ENCODE results near the gene PPP1R1C. TPM values are rescaled to one million over a fixed set of nuclear protein-coding genes. Genes with fewer than 3 reads are reported as not detected.

The PPP1R1C gene
- total and polyA plus RNA-seq, 10 donors: 0.24 to 0.48 (median 0.32) TPM; not detected in 5

DNA sequence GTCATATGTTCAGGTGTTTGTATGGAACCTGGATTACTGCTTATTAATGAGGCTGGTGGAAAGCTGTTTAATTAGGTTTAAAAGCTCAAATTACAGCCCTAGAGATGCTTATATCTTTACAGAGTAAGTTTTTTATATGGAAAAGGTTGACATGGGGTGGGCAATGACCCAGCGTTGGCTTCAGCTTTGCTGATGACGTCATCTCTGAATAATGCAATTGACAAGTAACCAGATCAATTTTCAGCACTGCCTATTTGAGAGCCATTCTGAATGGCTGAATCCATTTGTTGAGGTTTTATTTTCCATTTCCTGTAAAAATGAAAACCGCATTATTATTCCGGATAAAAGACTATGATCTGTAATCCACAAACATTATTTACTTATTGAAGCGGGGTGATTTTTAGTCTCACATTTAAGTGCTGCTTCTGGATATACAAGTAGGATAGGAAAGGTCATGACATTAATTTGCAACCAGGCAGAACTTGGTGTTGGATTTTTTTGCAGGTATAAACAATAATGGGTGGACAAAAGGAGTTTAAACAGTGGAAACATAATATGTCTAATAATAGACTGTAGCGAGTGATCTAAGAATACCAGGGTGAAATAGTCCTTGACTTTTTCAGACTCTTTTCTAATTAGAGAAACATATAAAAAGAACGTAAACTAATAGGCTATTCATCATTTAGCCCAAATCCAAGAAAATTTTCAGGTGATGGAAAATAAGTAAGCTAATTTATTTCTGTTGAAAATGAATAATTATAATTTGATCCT lies 2.7 kb downstream of the PPP1R1C start:
- no peak for TF ChIP-seq POLR2AphosphoS5 (IDR thresholded peaks at IDR 0.05)
- TF ChIP-seq, protein P1, sequence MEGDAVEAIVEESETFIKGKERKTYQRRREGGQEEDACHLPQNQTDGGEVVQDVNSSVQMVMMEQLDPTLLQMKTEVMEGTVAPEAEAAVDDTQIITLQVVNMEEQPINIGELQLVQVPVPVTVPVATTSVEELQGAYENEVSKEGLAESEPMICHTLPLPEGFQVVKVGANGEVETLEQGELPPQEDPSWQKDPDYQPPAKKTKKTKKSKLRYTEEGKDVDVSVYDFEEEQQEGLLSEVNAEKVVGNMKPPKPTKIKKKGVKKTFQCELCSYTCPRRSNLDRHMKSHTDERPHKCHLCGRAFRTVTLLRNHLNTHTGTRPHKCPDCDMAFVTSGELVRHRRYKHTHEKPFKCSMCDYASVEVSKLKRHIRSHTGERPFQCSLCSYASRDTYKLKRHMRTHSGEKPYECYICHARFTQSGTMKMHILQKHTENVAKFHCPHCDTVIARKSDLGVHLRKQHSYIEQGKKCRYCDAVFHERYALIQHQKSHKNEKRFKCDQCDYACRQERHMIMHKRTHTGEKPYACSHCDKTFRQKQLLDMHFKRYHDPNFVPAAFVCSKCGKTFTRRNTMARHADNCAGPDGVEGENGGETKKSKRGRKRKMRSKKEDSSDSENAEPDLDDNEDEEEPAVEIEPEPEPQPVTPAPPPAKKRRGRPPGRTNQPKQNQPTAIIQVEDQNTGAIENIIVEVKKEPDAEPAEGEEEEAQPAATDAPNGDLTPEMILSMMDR (IDR thresholded peaks at IDR 0.05 in 8 of 11, conservative IDR thresholded peaks at IDR 0.05 in 3 of 11): no peak
- no peak for TF ChIP-seq POLR2A (IDR thresholded peaks at IDR 0.05)
- Histone ChIP-seq H3K27ac (no peak overlapping the region), H3K36me3 (no peaks in the 10 kb centered on the region), H3K4me3 (no peak overlapping the region), H3K4me1 (peaks cover 0 to 6% (median 0%) of the 10 kb centered on the region in 6 donors), H3K9me3 (no peaks in the 10 kb centered on the region), H3K27me3 (replicated peaks in 1 of 7) (no peaks in the 10 kb centered on the region)
- WGBS, 5 donors: 60 to 86% (median 76%) methylated on average over 7 of the region's 7 CpGs
- intact Hi-C loops (cut with DNase I; ENCODE audit: low total_unique reads): no loop called here
- no peak for DNase-seq

DNA sequence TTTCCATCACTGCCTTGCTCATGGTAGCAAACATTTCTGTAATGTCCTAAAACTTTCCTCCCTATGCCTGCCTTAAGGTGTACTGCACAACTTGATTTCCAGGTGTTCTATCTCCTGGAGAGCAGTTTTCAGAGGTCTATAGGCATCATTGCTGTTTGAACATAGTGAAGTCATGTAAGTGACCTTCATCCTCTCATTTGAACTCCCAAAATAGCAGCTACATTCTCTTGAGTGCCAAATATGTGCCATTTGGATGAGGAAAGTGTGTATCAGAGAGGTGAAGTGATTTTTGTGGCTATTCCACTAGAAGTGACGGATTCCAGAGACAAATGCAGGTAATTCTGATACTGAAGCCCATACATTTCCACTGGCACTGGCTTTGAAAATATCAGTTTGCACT lies 3.4 kb downstream of the PPP1R1C start:
- H3K4me1 ChIP-seq: peaks cover 0 to 6% (median 0%) of the 10 kb centered on the region in 6 donors
- intact Hi-C loops (cut with DNase I; ENCODE audit: low total_unique reads): no loop called here
- WGBS, 5 donors: 64 to 90% (median 79%) methylated on average over 1 of the region's 1 CpG
- no peak overlapping the region for H3K4me3 ChIP-seq
- no peaks in the 10 kb centered on the region for H3K36me3 ChIP-seq
- no peak overlapping the region for H3K27ac ChIP-seq
- DNase-seq: no peak
- no peaks in the 10 kb centered on the region for H3K9me3 ChIP-seq
- H3K27me3 ChIP-seq (replicated peaks in 1 of 7): no peaks in the 10 kb centered on the region
- no peak for TF ChIP-seq POLR2AphosphoS5 (IDR thresholded peaks at IDR 0.05)
- TF ChIP-seq POLR2A (IDR thresholded peaks at IDR 0.05): no peak
- TF ChIP-seq, protein P1 (IDR thresholded peaks at IDR 0.05 in 8 of 11, conservative IDR thresholded peaks at IDR 0.05 in 3 of 11): no peak

DNA sequence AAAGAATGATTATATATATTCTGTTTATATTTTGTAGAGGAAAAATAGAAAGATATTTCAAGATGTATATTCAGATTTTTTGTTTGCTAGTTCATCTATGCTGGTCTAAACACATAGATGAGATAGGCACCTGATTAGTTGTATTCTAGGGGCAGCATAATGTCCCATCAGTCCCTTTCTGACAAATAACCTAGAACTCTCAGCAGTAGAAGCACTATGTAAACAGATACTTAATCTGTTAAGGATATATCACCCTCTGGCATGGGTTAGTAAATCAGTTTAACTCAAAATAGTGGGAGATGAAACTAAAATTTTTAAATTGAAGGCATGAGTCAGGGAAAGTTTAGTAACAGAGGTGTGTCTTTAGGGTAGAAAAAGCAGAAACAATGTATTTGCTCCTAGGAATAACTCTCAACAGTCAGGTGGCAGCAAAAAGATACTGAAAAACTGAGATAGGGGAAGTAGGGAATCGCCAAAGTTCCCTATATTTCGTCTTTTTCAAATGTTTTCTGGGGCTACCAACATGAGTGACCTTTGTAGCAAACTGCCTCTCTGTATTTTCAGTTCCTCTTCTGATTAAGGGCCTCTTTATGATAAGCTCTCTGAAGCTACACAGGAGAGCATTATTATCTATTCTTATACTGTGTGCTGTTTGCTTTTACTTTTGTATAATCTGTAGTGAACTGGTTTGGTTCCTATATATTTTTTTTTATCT lies 5.7 kb downstream of the PPP1R1C start:
- Histone ChIP-seq H3K27me3 (replicated peaks in 1 of 7) (no peaks in the 10 kb centered on the region), H3K27ac (no peak overlapping the region), H3K4me3 (no peak overlapping the region), H3K4me1 (peaks cover 0 to 5% (median 0%) of the 10 kb centered on the region in 6 donors), H3K9me3 (no peaks in the 10 kb centered on the region), H3K36me3 (no peaks in the 10 kb centered on the region)
- WGBS, 5 donors: 21 to 46% (median 29%) methylated on average over 2 of the region's 2 CpGs
- DNase-seq: no peak
- intact Hi-C loops (cut with DNase I; ENCODE audit: low total_unique reads): no loop called here
- TF ChIP-seq POLR2A (IDR thresholded peaks at IDR 0.05) (no peak), POLR2AphosphoS5 (IDR thresholded peaks at IDR 0.05) (no peak)
- TF ChIP-seq, protein P1 (IDR thresholded peaks at IDR 0.05 in 8 of 11, conservative IDR thresholded peaks at IDR 0.05 in 3 of 11): no peak

DNA sequence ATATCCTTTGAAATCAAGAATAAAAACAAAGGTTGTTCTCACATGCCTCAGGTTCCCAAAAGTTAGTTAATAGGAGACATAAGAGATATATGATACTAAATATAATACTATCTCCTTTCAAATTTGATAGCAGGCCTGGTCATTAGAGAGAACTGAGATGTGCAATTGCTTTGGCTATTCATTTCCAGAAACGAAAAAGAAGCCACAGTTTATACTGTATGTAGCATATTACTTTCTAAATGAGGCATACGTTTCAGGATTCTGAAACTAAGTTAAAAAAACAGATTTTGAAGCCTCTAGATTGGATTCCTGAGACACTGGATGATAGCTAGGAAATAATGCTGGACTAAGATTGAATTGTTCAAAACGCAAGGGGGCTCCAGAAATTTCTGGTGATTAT lies 7.1 kb downstream of the PPP1R1C start:
- no peak overlapping the region for H3K27ac ChIP-seq
- no peaks in the 10 kb centered on the region for H3K36me3 ChIP-seq
- H3K27me3 ChIP-seq (replicated peaks in 1 of 7): no peaks in the 10 kb centered on the region
- no peak for TF ChIP-seq POLR2AphosphoS5 (IDR thresholded peaks at IDR 0.05)
- no peak for TF ChIP-seq POLR2A (IDR thresholded peaks at IDR 0.05)
- TF ChIP-seq, protein P1 (IDR thresholded peaks at IDR 0.05 in 8 of 11, conservative IDR thresholded peaks at IDR 0.05 in 3 of 11): no peak
- peaks cover 0 to 5% (median 0%) of the 10 kb centered on the region in 6 donors for H3K4me1 ChIP-seq
- WGBS, 5 donors: 55 to 79% (median 63%) methylated on average over 3 of the region's 3 CpGs
- DNase-seq: no peak
- intact Hi-C loops (cut with DNase I; ENCODE audit: low total_unique reads): no loop called here
- no peaks in the 10 kb centered on the region for H3K9me3 ChIP-seq
- no peak overlapping the region for H3K4me3 ChIP-seq

Measured in spleen (tissue), 11 donors.